Germinal center (tissue), 1 donor: Measurements from ENCODE around the gene SLC6A5.
A peak's percentile ranks its signal among the peaks of the same experiment; 100 is the strongest.

Experiments
- DNase-seq: peaks from one replicate; pipeline ENCODE4 v3.0.0; 2012; ENCODE audit warnings: mixed read lengths, low spot score

Gene SLC6A5

DNA sequence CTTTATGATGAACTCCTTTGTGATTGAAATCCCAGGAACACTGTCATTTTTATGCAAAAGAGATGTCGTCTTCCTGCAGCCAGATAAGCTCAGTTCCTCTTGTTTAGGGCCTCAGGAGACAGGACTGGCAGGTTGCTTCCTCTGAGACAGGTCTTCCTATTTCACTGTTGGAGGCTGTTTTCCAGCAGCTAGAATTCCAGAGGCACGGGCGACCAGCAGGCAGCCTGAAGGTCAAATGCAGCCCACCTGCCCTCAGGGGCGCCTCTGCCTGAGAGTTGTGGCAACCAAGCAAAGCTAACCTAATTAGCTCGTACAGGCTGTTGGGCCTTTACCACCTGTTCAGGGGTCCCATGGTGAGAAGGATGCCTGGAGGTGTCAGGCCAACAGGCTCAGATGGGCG is 22.3 kb downstream of the SLC6A5 start:
- DNase-seq = no peak

DNA sequence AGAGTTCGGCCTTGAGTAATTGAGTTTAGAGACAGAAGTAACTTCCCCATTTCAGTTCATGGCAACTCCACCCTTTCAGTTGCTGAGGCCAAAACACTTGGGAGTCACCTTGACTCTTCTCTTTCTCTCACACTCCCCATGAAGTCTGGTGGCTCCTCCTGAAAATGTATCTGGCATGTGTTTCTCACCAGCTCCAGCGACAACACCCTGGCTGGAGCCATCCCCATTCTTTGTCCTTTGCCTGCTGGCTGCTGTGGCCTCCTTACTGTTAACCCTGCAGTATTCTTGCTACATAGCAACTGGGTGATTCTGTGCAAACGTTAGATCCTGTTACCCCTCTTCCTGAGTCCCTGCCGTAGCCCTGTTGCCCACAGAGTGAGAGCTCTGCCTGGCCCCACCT is 23.8 kb downstream of the SLC6A5 start:
- DNase-seq = no peak

DNA sequence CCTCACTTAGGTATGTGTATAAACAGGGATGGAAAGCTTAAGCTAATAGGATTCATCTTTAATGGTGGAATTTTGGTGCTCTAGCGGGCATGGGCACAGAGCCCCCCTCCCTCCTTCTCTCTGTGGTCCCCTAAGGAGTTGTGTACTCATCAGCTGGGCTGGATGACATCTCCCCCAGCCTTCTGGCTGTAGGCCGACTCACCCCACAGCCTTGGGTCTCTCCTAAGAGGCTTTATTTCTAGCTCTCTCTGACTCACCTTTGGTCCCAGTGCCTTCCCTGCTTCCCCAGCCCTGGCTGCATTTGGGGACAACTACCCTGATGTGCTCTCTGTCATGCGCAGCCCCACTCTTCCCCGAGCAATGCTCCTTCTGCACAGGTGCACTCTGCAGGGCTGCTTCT is 26.9 kb downstream of the SLC6A5 start:
- no peak for DNase-seq

DNA sequence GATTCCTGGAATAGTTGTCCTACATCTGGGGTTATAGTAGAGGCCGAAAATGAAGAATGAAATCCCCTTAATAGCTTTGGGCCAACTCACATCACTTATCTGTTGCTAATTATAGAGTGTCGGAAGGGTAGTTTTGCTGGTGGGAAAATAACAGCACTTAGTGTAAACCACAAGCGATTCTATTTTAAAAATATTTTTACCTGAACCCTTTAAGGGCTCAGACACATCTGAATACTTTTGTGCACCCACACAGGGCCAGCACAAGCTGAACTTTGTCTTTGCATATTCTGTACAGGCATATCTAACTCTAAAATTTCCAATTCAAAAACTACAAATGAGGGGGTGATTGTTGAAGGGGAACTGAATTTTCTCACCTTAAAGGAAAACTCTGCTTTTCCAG is 27.6 kb downstream of the SLC6A5 start:
- DNase-seq = no peak

DNA sequence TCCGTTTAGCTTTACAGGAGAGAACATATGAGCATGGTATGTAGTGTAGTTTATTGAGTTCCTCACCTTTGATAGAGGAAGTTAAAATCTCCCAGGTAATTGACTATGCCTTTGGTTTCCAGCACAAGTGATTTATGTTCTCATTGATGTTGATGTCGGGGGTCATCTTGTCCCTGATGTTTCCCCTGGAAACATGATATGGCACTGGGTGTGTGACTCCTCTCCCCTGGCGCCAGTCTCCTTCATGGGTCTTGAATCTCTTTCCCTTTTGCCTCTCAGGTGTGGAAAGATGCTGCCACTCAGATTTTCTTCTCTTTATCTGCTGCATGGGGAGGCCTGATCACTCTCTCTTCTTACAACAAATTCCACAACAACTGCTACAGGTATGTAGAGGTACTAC is 28.3 kb downstream of the SLC6A5 start:
- no peak for DNase-seq

DNA sequence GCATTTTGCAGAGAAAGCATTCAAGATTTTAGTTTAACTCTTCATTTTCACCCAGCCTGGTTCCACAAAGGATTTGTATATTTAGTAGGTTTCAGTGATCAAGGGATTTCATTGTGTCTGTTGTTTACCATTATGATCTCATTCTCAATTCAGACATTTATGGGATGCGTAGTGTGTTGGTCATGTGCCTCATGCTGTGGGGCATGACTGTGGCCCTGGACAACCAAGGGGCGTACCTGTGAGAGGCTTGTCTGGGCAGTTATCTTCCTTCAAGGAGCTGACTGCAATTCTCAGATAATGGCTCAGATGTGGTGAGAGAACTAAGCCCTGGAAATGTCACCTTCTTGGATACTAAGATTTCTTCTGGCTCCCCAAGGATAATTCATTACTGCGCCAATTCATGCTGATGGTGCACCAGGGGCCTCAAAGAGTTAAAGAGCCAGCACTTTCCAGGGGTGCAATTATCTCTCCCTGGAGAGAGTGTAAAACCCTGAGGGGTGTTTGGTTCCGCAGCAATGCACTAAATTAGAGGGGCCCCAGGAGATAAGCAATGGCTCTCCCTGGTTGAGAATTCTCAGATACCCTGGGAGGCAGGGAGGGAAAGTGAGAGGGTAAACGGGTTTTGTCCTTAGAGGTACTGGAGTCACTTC is 32.2 kb downstream of the SLC6A5 start:
- DNase-seq = no peak

DNA sequence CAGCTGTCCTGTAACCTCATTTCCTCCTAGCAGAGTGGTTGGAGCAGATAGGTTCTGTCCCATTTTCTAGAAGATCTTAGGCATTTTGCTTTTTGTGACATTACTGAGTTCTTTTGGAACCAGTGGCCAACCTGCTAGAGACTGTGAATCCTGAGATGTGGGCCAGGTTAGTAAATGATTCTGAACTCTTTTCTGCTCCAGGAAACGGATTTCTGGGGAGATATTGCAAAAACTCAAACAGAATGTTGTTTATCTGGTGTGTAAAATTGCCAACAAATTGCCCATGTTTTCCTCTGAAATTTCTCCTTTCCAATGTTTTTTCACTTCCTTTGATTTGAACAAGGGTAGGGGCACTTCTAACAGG is 32.7 kb downstream of the SLC6A5 start:
- no peak for DNase-seq

DNA sequence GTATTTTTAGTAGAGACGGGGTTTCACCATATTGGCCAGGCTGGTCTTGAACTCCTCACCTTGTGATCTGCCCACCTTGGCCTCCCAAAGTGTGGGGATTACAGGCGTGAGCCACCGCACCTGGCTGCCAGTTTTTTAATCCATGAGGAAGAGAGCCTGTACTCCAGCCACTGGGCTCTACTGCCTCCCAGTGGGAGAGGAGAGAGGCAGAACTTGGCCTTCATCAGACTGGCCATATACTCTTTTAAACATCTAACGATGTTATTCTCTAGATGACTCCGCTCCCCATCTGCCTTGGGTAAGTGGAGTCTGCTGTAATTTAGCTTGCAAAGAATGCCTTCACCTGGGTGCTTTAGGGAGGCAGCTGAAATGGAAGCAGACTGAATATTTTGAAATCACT is 34.6 kb downstream of the SLC6A5 start:
- DNase-seq = no peak

DNA sequence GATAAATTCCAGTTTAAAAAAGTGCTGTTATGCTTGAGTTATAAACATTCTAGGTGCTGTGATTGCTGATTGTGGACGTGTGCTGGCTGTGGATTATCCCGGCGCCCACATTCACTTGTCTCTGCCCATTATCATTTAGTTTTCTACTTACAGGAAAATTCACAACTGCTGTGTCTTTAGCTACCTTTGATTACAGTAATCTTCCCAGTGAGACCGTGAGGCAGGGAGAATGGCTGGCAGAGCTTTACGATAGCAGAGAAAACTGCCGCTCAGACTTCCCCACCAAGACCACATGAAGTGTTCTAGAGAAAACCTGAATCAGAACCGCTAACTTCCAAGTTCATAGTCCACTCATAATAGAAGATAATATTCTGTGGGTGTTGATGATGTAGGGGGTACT is 35.4 kb downstream of the SLC6A5 start:
- no peak for DNase-seq

DNA sequence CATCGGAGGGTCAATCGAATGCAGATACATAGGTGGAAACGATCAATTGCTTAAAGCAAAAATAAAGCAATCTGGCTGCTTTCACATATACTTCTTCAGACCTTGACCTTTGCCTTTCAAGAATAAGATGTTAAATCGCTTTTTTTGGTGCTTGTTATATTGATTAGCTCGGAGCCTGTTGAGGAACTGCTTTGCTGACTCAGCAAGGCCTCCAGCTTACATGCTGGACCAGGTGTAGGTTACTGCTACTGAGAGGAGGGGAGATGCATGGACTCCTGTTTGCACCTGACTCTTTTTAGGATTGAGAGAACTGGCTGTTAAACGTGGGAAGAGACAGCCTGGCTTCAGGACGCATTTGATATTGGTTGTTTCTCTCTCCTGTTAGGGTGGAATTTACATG is 38.7 kb downstream of the SLC6A5 start:
- DNase-seq = no peak

DNA sequence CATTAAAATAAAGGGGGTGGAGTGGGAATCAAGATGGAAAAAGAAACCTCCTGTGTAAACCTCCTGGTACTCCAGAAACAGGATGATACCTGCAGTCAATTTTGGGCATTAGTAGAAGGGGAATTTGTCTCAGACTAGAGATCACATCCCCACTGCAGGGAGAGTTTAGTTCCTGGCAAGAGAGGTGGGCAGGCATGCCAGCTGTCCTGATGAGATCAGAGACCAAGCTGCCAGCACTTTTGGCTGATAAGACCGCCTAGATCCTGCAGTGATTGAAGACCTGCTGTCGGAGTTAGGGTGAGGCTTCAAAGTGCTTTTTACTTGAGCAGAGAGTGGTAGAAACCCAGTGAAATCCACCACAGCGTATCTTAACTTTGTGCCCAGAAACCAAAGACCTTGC is 40.3 kb downstream of the SLC6A5 start:
- DNase-seq = no peak

DNA sequence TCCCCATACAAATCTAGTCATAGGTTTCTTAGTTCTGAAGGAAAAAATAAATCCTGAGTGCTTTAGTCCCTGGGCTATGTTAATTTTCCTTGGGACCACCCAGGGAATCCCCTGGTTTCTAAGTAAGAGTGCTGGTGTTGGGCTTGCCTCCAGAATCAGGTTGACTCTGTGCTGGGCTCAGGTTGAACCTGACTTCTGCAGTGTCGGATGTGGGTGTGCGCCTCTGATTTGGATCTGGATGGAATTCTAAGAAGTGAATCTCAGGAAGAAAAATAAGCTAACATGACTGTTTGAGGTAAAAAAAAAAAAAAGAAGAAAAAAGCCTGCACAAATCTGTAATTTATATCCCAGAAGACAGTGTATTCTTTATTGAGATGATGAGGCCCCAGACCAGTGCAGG is 41.0 kb downstream of the SLC6A5 start:
- no peak for DNase-seq

DNA sequence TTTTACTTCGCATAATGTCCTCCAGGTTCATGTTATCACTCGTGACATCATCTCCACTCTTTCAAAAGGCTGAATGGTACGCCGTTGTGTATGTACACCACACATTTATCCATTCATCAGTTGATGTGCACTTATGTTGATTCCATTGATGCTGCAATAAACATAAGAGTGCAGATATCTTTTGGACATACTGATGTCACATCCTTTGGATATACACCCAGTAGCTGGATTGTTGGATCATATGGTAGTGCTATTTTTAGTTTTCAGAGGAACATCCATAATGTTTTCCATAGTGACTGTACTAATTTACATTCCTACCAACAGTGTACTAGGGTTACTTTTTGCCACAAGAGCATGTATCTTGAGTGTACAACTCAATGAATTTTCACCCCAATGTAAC is 45.0 kb downstream of the SLC6A5 start:
- DNase-seq = no peak

DNA sequence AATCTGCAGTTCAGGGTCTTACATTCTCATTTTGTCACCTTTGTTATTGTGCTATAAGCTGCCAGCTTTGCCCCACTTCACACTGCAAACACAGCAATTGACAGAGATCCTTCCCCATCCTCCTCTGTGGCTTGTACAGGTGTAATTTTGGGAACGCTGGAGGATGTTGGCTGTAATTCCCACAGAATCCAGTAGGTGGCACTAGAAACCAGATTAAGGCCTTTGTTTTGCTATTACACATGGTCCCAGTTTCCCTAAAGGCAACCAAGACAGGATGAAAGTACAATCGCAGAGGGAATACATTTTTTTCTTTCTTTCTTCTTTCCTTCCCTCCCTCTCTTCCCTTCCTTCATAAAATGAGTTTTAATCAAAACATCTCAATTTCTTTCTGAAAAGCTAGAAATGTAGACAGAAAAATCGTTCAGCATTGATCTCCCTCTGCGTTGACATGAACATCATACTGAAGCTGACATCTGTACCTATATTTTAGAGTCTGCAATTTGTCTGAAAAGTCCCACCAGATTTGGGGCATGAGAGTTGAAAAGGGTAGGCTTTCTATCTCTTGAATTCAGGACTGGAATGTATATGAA is 48.7 kb downstream of the SLC6A5 start:
- peak; percentile 43 for DNase-seq

DNA sequence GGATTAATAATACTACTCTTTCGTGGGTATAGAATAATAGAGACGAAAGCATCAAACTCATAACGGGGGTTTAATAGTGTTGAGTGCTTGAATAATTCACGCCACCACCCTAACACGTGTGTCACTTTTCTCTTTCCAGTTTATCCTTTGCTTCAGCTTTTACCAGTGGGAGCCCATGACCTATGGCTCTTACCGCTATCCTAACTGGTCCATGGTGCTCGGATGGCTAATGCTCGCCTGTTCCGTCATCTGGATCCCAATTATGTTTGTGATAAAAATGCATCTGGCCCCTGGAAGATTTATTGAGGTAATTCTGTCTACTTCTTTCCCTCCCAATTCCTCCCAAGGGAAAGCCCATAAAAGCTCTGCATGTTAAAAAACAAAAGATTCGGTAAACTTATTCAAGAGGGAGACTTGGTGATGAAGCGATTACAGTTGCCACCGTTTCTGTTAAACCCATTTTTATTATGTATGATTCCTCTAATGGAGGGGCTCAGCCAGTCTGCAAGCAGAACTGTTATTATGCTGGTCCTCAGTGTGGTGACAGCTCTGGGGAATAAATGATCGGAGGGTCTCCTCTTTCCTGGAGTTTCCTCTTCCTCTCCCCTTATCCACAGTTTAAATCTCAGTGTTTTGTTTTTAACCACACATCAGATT is 52.9 kb downstream of the SLC6A5 start:
- no peak for DNase-seq

DNA sequence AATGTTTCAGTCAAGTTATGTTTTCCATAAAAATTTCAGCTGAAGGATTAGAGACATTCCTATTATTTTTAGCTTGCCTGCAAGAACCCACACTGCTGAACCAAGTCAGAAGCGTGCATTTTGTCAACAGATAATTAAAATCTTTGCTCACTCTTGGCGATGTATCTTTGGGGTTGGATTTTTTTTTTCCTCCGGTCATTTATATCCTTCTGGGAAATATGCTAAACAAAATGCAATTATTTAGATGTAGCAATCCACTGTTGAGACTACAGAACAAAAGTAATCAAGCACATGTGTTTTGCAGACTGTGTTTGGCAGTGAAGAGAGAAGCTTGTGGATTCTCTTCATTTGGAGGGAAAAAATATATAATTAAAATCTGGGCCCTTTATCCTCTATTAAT is 54.6 kb downstream of the SLC6A5 start:
- no peak for DNase-seq

DNA sequence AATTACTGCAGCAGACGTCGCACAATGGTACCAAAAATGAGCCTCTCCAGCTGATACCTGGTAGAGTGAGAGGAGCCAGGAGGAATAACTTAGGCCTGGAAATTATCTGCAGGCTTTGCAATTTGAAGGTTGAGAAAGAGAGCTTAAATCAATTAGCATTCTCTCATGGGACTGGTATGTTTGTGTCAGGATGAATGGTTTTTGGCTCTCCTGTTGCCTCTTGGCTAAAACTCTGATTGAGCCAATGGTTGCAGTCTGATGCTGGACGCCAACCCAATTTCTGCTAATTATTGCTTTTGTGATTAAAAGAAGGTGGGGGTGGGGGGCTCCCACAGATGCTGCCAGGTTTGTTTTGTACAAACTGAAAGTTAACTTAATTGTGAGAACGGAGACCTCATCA is 57.5 kb downstream of the SLC6A5 start:
- no peak for DNase-seq

DNA sequence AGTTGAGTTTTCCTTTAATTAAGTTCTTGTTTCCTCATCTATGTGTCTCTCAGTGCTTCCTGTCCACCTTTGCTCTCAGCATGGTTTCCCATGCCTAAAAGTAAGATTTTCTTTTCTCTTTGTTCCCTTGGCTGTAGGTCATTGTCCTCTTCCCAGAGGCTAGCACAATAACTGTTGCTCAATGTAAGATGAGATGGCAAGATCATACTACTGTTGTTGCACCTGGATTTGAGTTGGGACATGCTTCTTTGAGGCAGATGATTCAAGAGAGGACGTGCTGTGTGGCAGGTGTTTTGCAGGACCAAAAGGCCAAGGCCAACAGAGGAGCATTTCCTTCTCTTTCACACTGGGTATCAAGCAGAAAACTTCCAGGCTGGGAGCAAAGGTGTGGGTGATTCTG is 58.7 kb downstream of the SLC6A5 start:
- no peak for DNase-seq

DNA sequence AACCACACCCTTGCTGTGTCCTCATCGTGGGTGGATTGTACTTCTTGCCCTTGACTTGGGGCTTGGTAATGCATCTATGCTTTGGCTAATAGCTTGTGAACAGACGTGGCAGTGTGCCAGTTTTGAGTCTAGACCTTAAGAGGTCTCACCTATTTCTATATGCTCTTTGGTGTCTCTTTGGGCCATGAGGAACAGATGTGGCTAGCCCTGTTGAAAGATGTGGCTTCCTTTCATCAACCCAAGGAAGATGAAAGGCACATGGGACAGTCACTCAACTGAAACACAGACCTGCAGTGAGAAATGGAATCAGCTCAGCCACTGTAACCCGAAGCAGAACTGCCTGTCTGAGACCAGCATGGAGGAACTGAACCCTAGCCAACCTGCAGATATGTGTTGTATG is 62.0 kb downstream of the SLC6A5 start:
- DNase-seq = no peak

DNA sequence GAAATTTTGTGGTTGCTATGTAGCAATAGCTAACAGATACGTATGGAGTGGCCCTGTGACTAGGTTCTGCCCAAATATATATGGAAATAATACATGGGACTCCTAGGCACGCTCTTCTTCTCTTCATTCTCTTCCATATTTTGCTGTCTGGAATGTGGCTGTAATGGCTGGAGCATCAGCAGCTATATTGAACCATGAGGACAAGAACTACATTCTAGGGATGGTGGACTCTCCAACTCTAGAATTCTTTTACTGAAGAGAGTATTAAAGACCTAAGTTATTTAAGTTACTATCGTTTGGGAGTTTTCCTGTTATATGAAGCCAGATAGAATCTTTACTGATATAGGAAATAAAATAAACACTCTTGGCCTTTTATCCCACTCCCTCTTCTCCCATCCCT is 62.4 kb downstream of the SLC6A5 start:
- DNase-seq = no peak

DNA sequence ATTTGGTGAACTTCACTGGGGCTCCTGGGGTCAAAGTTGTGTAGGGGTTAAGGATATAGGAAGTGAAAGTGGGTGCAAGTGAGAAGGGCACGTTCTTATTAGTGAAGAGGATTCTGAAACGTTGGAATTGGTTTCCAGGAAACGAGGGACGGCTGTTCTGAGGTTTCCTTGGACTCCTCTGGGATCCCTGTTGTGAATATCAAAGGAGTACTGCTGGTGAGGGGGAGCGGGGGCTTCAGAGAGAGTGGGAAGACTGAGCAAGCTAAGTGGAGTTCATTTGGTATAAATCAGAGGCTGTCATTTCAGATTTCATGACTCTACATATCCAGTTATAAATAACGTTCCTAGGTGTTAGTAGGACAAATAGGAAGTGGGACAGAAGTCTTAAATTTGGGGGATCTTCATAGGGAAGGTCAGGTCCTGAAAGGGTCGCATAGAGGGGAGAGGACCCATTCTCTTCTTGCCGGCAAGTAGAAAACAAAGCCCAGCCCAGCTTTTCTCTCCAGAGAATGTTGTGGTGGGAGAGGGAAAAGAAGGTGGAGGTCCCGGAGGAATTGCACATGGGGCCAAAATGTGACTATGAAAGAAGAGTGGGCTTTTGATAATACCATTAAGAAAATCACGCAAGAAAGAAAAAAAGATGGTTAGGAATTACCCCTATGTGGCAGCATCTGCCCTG is 68.9 kb downstream of the SLC6A5 start:
- DNase-seq = no peak

DNA sequence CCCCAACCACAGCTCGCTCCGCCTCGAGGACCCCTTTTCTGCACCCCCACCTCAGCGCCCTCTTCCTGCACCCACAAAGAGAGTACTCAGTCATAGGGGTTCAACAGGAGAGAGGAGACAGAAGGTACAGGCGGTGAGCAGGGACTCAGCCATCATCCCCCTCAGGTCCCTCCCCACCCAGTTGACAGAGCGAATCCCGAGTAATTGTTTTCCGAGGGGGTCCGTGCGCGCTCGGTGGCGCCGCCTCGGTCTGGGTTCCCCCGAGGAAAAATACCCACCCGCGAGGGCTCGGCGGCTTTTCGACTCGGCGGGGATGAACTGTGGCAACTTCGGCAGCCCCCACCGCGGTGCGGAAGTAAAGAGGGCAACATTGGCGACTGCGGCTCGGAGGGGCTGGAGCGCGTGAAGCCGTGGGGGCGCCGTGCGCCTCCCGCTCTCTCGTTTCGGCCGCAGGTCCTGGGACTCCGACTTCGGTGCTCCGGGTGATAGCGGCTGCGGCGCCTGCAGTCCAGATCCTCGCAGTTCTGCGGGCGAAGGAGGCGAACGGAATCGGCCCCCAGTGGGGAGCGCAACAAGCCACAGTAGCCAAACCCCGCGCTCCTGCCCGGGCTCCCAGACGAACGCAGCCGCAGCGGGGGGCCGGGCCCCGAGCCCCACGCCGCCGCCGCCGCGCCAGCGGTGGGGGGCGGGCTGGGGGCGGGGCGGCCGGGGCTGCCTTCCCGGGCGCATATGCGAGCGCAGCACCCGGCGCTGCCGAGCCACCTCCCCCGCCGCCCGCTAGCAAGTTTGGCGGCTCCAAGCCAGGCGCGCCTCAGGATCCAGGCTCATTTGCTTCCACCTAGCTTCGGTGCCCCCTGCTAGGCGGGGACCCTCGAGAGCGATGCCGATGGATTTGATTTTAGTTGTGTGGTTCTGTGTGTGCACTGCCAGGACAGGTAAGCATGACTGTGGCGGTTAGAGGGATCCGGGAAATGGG is 69.7 kb downstream of the SLC6A5 start, which contains the start of gene NELL1:
Gene NELL1 (plus strand): TSS at position 743 of the 976 bp plus-strand sequence.
- no peak for DNase-seq
